ENCODE data around the gene NSUN3.
"Not testable (repeated sequence)": the region's sequence is repeated elsewhere in the genome, so short reads cannot be mapped to it uniquely, and the experiment has no call there.

Gene NSUN3

DNA sequence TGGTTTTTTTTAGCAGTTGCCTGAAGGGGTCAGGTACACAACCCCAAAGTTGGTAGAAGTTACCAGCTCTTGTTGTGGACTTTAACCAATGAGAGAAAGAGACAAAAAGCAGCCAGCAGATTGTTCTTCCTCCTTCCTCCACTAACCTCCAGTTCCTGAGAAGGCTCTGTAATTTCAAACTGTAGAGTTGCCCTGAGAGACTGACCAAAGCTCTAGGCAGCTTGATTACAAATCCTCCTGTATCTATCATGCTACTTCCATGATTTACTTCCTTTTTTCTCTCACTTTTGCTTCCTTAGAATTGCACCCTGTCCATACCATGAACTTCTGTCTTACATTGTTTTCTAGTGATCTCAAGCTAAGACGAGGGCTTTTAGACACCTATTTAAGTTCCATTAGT lies 29.2 kb downstream of the NSUN3 start:
- Histone ChIP-seq H3K36me3 (ENCODE audit: insufficient read depth, low read length) (0 out of 2 replicates have a peak, but pooled peaks cover 7% of the 10 kb centered on the region), H3K4me1 (ENCODE audit: control insufficient read depth, insufficient read depth, low read length, unreplicated experiment) (no peaks in the 10 kb centered on the region), H3K27ac (ENCODE audit: low read depth, low read length) (no peak overlapping the region), H3K4me3 (ENCODE audit: low read depth, low read length) (no peak overlapping the region), H3K27me3 (ENCODE audit: insufficient read depth, low read length) (no peaks in the 10 kb centered on the region), H3K79me2 (ENCODE audit: control insufficient read depth, insufficient read depth, low read length, unreplicated experiment) (no peaks in the 10 kb centered on the region), H2AFZ (ENCODE audit: low read length, unreplicated experiment) (no peak overlapping the region)

DNA sequence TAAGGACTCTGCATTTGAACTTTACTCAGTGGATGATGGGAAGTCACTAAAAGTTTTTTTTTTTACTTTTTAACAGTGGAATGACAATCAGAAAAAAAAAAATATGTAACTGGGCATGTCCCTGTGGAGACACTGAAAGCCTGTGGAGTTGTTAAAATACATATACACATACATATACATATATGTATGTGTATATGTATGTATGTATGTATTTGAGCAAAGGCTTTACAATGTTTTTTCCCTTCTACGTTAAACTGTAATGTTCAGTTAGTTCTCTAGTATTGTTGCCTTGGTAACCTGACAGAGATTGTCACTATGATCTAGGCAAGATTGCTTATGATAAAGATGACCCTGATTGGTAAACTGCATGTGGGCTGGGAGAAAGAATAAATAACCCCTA lies 30.3 kb downstream of the NSUN3 start:
- Histone ChIP-seq H3K4me1 (ENCODE audit: control insufficient read depth, insufficient read depth, low read length, unreplicated experiment) (no peaks in the 10 kb centered on the region), H3K27ac (ENCODE audit: low read depth, low read length) (no peak overlapping the region), H2AFZ (ENCODE audit: low read length, unreplicated experiment) (no peak overlapping the region), H3K4me3 (ENCODE audit: low read depth, low read length) (no peak overlapping the region), H3K27me3 (ENCODE audit: insufficient read depth, low read length) (no peaks in the 10 kb centered on the region), H3K79me2 (ENCODE audit: control insufficient read depth, insufficient read depth, low read length, unreplicated experiment) (no peaks in the 10 kb centered on the region), H3K36me3 (ENCODE audit: insufficient read depth, low read length) (peaks cover 13% of the 10 kb centered on the region; the same call in 1 of the 2 replicates)

DNA sequence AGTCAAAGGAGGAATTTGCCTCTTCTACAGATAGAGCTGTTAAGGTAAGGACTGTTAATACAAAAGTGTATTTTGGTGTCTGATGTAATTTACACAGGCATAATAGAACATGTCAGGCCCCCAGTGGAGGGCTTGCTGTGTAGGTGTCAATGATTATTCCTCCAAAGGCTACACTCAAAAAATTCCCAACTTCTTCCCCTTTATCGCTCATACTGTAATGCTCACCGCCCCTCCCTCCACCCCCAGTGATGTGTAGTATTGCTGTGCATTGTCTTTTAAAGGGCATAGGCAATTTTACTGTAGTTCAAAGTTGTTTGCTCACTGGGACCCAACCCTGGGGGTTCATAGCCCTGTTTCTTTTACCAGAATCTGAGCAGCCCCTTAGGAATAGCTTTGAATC lies 32.2 kb downstream of the NSUN3 start:
- H2AFZ ChIP-seq (ENCODE audit: low read length, unreplicated experiment), result no peak overlapping the region
- H3K4me1 ChIP-seq (ENCODE audit: control insufficient read depth, insufficient read depth, low read length, unreplicated experiment), result peaks cover 3% of the 10 kb centered on the region
- no peaks in the 10 kb centered on the region for H3K27me3 ChIP-seq (ENCODE audit: insufficient read depth, low read length)
- peaks cover 13% of the 10 kb centered on the region; the same call in 1 of the 2 replicates for H3K36me3 ChIP-seq (ENCODE audit: insufficient read depth, low read length)
- no peak overlapping the region for H3K4me3 ChIP-seq (ENCODE audit: low read depth, low read length)
- no peaks in the 10 kb centered on the region for H3K79me2 ChIP-seq (ENCODE audit: control insufficient read depth, insufficient read depth, low read length, unreplicated experiment)
- no peak overlapping the region for H3K27ac ChIP-seq (ENCODE audit: low read depth, low read length)

- no peaks in the 10 kb centered on the region for H3K27me3 ChIP-seq (ENCODE audit: insufficient read depth, low read length)
- no peak overlapping the region for H2AFZ ChIP-seq (ENCODE audit: low read length, unreplicated experiment)
Observed at GRCh38 chr3:94098452-94098851, 35.6 kb downstream of the NSUN3 start.

GRCh38 chr3:94099311-94099710 lies 36.5 kb downstream of the NSUN3 start:
- H3K36me3 ChIP-seq (ENCODE audit: insufficient read depth, low read length), result peaks cover 13% of the 10 kb centered on the region; the same call in 1 of the 2 replicates
- no peaks in the 10 kb centered on the region for H3K79me2 ChIP-seq (ENCODE audit: control insufficient read depth, insufficient read depth, low read length, unreplicated experiment)

More at GRCh38 chr3:94098452-94098851, 35.6 kb downstream of the NSUN3 start:
- Histone ChIP-seq H3K4me1 (ENCODE audit: control insufficient read depth, insufficient read depth, low read length, unreplicated experiment) (peaks cover 7% of the 10 kb centered on the region), H3K79me2 (ENCODE audit: control insufficient read depth, insufficient read depth, low read length, unreplicated experiment) (no peaks in the 10 kb centered on the region), H3K36me3 (ENCODE audit: insufficient read depth, low read length) (peaks cover 13% of the 10 kb centered on the region; the same call in 1 of the 2 replicates), H3K27ac (ENCODE audit: low read depth, low read length) (no peak overlapping the region), H3K4me3 (ENCODE audit: low read depth, low read length) (no peak overlapping the region)

GRCh38 chr3:94101860-94102259 lies 39.0 kb downstream of the NSUN3 start:
- Histone ChIP-seq H3K27me3 (ENCODE audit: insufficient read depth, low read length) (no peaks in the 10 kb centered on the region), H3K4me3 (ENCODE audit: low read depth, low read length) (no peak overlapping the region)

More at GRCh38 chr3:94099311-94099710, 36.5 kb downstream of the NSUN3 start:
- Histone ChIP-seq H3K4me3 (ENCODE audit: low read depth, low read length) (no peak overlapping the region), H3K4me1 (ENCODE audit: control insufficient read depth, insufficient read depth, low read length, unreplicated experiment) (peaks cover 7% of the 10 kb centered on the region), H3K27ac (ENCODE audit: low read depth, low read length) (no peak overlapping the region), H2AFZ (ENCODE audit: low read length, unreplicated experiment) (no peak overlapping the region), H3K27me3 (ENCODE audit: insufficient read depth, low read length) (no peaks in the 10 kb centered on the region)

GRCh38 chr3:94106268-94106667 lies 43.4 kb downstream of the NSUN3 start:
- Histone ChIP-seq H3K27me3 (ENCODE audit: insufficient read depth, low read length) (no peaks in the 10 kb centered on the region), H3K36me3 (ENCODE audit: insufficient read depth, low read length) (no peaks in the 10 kb centered on the region), H3K27ac (ENCODE audit: low read depth, low read length) (no peak overlapping the region), H3K79me2 (ENCODE audit: control insufficient read depth, insufficient read depth, low read length, unreplicated experiment) (no peaks in the 10 kb centered on the region), H3K4me1 (ENCODE audit: control insufficient read depth, insufficient read depth, low read length, unreplicated experiment) (peaks cover 3% of the 10 kb centered on the region), H2AFZ (ENCODE audit: low read length, unreplicated experiment) (no peak overlapping the region), H3K4me3 (ENCODE audit: low read depth, low read length) (no peak overlapping the region)

More at GRCh38 chr3:94101860-94102259, 39.0 kb downstream of the NSUN3 start:
- Histone ChIP-seq H2AFZ (ENCODE audit: low read length, unreplicated experiment) (no peak overlapping the region), H3K27ac (ENCODE audit: low read depth, low read length) (no peak overlapping the region), H3K4me1 (ENCODE audit: control insufficient read depth, insufficient read depth, low read length, unreplicated experiment) (peaks cover 7% of the 10 kb centered on the region), H3K36me3 (ENCODE audit: insufficient read depth, low read length) (peaks cover 6% of the 10 kb centered on the region; the same call in 1 of the 2 replicates), H3K79me2 (ENCODE audit: control insufficient read depth, insufficient read depth, low read length, unreplicated experiment) (no peaks in the 10 kb centered on the region)

DNA sequence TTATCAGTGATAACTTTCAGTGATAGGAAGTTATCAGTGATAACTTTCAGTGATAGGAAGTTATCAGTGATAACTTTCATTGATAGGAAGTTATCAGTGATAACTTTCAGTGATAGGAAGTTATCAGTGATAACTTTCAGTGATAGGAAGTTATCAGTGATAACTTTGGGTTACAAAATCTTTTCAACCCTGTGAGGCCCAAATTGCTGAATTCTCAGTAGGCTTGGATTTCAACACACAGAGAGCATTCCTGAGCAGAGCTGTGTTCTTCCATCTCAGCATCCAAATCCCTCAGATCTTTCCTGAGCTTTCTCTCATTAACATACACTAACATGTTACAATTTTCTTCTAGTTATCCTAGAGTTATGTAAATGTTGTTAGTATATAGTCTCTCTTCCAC lies 47.4 kb downstream of the NSUN3 start:
- H3K4me1 ChIP-seq (ENCODE audit: control insufficient read depth, insufficient read depth, low read length, unreplicated experiment); H3K79me2 ChIP-seq (ENCODE audit: control insufficient read depth, insufficient read depth, low read length, unreplicated experiment); H2AFZ ChIP-seq (ENCODE audit: low read length, unreplicated experiment); H3K27me3 ChIP-seq (ENCODE audit: insufficient read depth, low read length); H3K36me3 ChIP-seq (ENCODE audit: insufficient read depth, low read length); H3K27ac ChIP-seq (ENCODE audit: low read depth, low read length); H3K4me3 ChIP-seq (ENCODE audit: low read depth, low read length): not testable (repeated sequence)

- Histone ChIP-seq H3K79me2 (ENCODE audit: control insufficient read depth, insufficient read depth, low read length, unreplicated experiment) (no peaks in the 10 kb centered on the region), H3K27me3 (ENCODE audit: insufficient read depth, low read length) (no peaks in the 10 kb centered on the region), H3K4me3 (ENCODE audit: low read depth, low read length) (no peak overlapping the region), H2AFZ (ENCODE audit: low read length, unreplicated experiment) (no peak overlapping the region), H3K36me3 (ENCODE audit: insufficient read depth, low read length) (no peaks in the 10 kb centered on the region), H3K4me1 (ENCODE audit: control insufficient read depth, insufficient read depth, low read length, unreplicated experiment) (no peaks in the 10 kb centered on the region), H3K27ac (ENCODE audit: low read depth, low read length) (no peak overlapping the region)
Observed at GRCh38 chr3:94110854-94111253, 48.0 kb downstream of the NSUN3 start.

DNA sequence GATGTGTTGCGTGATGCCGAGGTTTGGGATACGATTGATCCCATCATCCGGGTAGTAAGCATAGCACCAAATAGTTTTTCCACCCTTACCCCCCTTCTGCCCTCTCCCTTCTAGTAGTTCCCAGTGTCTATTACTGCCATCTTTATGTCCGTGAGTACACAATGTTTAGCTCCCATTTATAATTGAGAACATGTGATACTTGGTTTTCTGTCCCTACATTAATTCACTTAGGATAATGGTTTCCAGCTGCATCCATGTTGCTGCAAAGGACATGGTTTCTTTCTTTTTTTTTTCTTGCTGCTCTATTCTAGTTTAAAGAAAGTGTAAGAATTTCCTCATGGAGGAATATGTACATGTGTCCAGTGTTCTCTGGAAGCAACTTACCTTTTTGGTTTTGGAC lies 51.8 kb downstream of the NSUN3 start:
- Histone ChIP-seq H3K4me3 (ENCODE audit: low read depth, low read length) (no peak overlapping the region), H2AFZ (ENCODE audit: low read length, unreplicated experiment) (no peak overlapping the region), H3K36me3 (ENCODE audit: insufficient read depth, low read length) (no peaks in the 10 kb centered on the region), H3K27me3 (ENCODE audit: insufficient read depth, low read length) (no peaks in the 10 kb centered on the region), H3K79me2 (ENCODE audit: control insufficient read depth, insufficient read depth, low read length, unreplicated experiment) (no peaks in the 10 kb centered on the region), H3K27ac (ENCODE audit: low read depth, low read length) (no peak overlapping the region), H3K4me1 (ENCODE audit: control insufficient read depth, insufficient read depth, low read length, unreplicated experiment) (peaks cover 4% of the 10 kb centered on the region)

GRCh38 chr3:94115482-94115881 lies 52.6 kb downstream of the NSUN3 start:
- no peaks in the 10 kb centered on the region for H3K79me2 ChIP-seq (ENCODE audit: control insufficient read depth, insufficient read depth, low read length, unreplicated experiment)
- H3K4me3 ChIP-seq (ENCODE audit: low read depth, low read length), result no peak overlapping the region
- peaks cover 4% of the 10 kb centered on the region for H3K4me1 ChIP-seq (ENCODE audit: control insufficient read depth, insufficient read depth, low read length, unreplicated experiment)
- H3K27me3 ChIP-seq (ENCODE audit: insufficient read depth, low read length), result no peaks in the 10 kb centered on the region
- no peaks in the 10 kb centered on the region for H3K36me3 ChIP-seq (ENCODE audit: insufficient read depth, low read length)
- no peak overlapping the region for H2AFZ ChIP-seq (ENCODE audit: low read length, unreplicated experiment)
- no peak overlapping the region for H3K27ac ChIP-seq (ENCODE audit: low read depth, low read length)
